HL-60 (cell line): Measurements from ENCODE around the gene ZNF575.
A peak's percentile ranks its signal among the peaks of the same experiment; 100 is the strongest.

Experiments
- DNase-seq, 2 experiments: peaks; one replicate each; pipeline ENCODE4 v3.0.0-alpha.2; 2010 to 2020; ENCODE audit warnings: low read depth in 1 of 2, low spot score in 1 of 2
- H3K27ac ChIP-seq: fragments of 250-450 bp; sonication (Bioruptor Pico); replicated peaks from 2 replicates; pipeline ENCODE4 v1.5.1; 2020; ENCODE audit warnings: mild to moderate bottlenecking, moderate library complexity
- H3K27me3 ChIP-seq: fragments of 250-450 bp; sonication (Bioruptor Pico); 2 replicates; pipeline ENCODE4 v1.5.1; 2021; ENCODE audit warnings: mild to moderate bottlenecking, moderate library complexity; ENCODE audit not compliant: insufficient read depth, poor library complexity, severe bottlenecking
- H3K4me3 ChIP-seq: replicated peaks from 2 replicates; pipeline ENCODE4 v1.5.1; 2011; ENCODE audit warnings: mild to moderate bottlenecking, control low read depth, low read length; ENCODE audit not compliant: insufficient read depth
- CTCF ChIP-seq: IDR thresholded peaks from one replicate; pipeline ENCODE4 v1.5.1; 2011; ENCODE audit warnings: low read length, control low read depth, inconsistent platforms; ENCODE audit not compliant: insufficient read depth
- GABPA ChIP-seq: IDR thresholded peaks from 2 replicates; pipeline ENCODE4 v1.6.1; 2012; ENCODE audit warnings: low read depth
- POLR2AphosphoS5 ChIP-seq: IDR thresholded peaks from 2 replicates; pipeline ENCODE4 v1.6.1; 2012; ENCODE audit warnings: low read depth
- REST ChIP-seq: IDR thresholded peaks from 2 replicates; pipeline ENCODE4 v1.6.1; 2012; ENCODE audit warnings: low read depth; ENCODE audit not compliant: insufficient replicate concordance
- SPI1 ChIP-seq: IDR thresholded peaks from 2 replicates; pipeline ENCODE4 v1.6.1; 2012; ENCODE audit warnings: low read depth, mild to moderate bottlenecking, borderline replicate concordance

Gene ZNF575

GRCh38 chr19:43503501-43504425, 29.2 kb upstream of the ZNF575 start:
- TF ChIP-seq GABPA: no peak
- TF ChIP-seq SPI1: no peak; the same call in 1 of the 2 replicates
- TF ChIP-seq CTCF: no peak
- TF ChIP-seq POLR2AphosphoS5: no peak
- TF ChIP-seq REST: no peak
- DNase-seq: peak; percentile 63 to 79
- Histone ChIP-seq H3K4me3 (peak overlapping the region; percentile 62), H3K27ac (no peak overlapping the region), H3K27me3 (no peaks in the 10 kb centered on the region)

- Histone ChIP-seq H3K27ac (no peak within 1 kb of the TSS), H3K4me3 (peak within 1 kb of the TSS; percentile 62), H3K27me3 (no peaks in the 10 kb centered on the region)
- DNase-seq: peak in 1 of 2 experiments; percentile 2
- TF ChIP-seq POLR2AphosphoS5 (no peak), SPI1 (no peak), GABPA (no peak), CTCF (no peak), REST (no peak)
These were observed 28.4 kb upstream of the ZNF575 start, which contains the start of gene PHLDB3 for GRCh38 chr19:43504426-43505185. TSS of gene PHLDB3 (minus strand) at chr19:43504746. CDS start at chr19:43504118, 628 bp downstream.

GRCh38 chr19:43505186-43505456, 27.9 kb upstream of the ZNF575 start:
- Histone ChIP-seq H3K27ac (no peak overlapping the region), H3K4me3 (no peak overlapping the region), H3K27me3 (no peaks in the 10 kb centered on the region)
- DNase-seq: no peak
- TF ChIP-seq SPI1: no peak
- TF ChIP-seq POLR2AphosphoS5: no peak

- no peak overlapping the region for H3K27ac ChIP-seq
- no peaks in the 10 kb centered on the region for H3K27me3 ChIP-seq
- no peak for TF ChIP-seq CTCF
- no peak for TF ChIP-seq GABPA
- no peak for TF ChIP-seq POLR2AphosphoS5
- TF ChIP-seq SPI1: no peak
- DNase-seq: no peak
- H3K4me3 ChIP-seq: no peak overlapping the region
These were observed 27.0 kb upstream of the ZNF575 start for GRCh38 chr19:43505941-43506340.
